Activated CD4-positive, alpha-beta T cell treated with anti-CD3 and anti-CD28 coated beads, Interleukin-2, amount 50 U/mL, for 4 hours (primary cell): ENCODE measurements around the gene ALG2.
"Not testable (repeated sequence)": the region's sequence is repeated elsewhere in the genome, so short reads cannot be mapped to it uniquely, and the experiment has no call there.

Experiments
- DNase-seq, 2 experiments: peaks; one replicate each; pipeline ENCODE4 v3.0.0-alpha.2; 2020

The ALG2 gene

DNA sequence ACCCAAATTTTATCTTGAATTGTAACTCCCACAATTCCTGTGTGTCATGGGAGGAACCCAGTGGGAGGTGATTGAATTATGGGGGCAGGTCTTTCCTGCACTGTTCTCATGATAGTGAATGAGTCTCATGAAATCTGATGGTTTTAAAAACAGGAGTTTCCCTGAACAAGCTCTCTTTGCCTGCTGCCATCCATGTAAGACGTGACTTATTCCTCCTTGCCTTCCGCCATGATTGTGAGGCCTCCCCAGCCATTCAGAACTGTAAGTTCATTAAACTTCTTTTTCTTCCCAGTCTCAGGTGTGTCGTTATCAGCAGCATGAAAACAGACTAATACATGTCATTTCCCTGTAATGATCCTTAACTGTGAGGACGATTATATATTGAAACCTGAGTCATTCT is 16.1 kb upstream of the ALG2 start:
- not testable (repeated sequence) for DNase-seq

GRCh38 chr9:99237356-99237755 is 15.6 kb upstream of the ALG2 start:
- DNase-seq = no peak

DNA sequence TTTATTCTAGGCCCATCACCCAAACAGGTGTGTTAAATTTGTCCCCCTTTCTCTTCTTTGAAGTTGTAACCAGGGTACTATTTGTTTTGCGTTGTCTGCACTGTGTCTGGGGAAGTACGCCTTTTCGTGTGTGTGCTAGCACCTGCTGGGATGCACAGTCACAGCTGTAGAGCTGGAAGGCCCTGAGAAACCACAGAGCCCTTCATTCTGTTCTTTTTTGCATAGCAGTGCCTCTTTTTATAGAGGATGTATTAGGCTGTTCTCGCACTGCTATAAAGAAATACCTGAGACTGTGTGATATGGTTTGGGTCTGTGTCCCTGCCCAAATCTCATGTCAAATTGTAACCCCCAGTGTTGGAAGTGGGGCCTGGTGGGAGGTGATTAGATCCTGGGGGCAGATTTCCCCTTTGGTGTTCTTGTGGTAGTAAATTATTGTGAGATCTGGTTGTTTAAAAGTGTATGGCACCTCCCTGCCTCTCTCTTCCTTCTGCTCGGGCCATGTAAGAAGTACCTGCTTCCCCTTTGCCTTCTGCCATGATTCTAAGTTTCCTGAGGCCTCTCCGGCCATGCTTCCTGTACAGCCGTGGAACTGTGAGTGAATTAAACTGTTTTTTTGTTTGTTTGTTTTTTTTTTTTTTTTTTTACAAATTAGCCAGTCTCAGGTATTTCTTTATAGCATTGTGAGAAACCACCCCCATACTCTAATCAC is 14.3 kb upstream of the ALG2 start:
- DNase-seq = no peak

DNA sequence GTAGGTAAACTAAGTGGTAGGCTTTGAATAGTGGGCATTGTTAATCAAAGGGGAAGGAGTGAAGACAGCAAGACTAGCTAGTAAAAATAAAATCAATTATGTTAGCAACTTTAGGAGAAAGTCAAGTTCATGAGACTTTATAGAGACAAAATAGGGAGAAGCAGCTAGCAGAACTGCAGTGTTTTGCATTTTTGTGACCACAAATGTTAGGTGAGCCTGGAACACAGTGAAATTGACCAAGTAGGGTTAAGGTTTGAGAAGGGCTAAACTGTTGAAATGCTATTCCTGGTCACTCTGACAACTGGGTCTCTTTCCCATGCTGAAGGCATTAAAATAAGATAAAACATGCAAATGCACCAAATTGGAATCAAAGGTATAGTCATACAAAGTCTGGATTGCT is 13.3 kb upstream of the ALG2 start:
- DNase-seq = no peak

DNA sequence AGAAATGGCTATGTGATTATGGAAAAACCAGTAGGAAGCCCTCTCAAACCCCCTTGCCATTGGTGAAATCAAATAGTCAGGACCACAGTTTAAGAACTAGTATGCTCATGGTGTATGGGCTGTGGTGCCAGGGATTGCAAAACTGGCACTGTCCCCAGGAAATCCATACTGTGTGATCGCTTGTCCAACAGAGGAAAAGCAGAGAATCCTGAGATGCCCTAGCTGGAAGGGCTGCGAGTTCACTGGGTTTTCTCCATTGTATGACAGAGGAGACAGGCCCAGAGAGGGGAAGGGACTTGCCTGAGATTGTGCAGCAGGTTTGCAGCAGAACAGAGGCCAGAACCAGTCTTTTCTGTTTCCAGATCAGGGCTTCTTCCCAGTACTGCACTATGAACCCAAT is 12.9 kb upstream of the ALG2 start:
- no peak for DNase-seq

DNA sequence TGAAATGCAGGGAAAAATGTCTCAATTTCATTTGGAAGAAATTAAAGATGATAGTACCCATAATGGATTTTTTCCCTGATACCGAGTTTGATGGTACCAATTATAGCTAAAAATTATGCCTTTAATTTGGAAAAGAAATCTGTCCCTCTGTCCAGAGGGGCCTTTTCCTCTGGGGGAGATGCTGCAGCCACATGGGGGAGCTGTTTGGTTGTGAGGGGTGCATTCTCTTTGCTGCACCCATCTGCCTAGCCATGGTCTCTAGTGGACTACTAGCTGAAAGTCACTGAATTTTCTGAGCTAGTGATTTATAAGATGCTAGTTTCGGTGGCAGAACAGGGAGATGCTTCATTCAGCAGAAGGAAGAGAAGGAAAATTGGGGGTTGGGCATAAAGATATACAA is 10.0 kb upstream of the ALG2 start:
- peak; percentile 4 to 11 for DNase-seq

GRCh38 chr9:99230206-99230605 is 8.5 kb upstream of the ALG2 start:
- DNase-seq = no peak

GRCh38 chr9:99226054-99226453 is 4.3 kb upstream of the ALG2 start:
- DNase-seq = no peak

- no peak for DNase-seq
Observed at GRCh38 chr9:99224445-99224844, 2.7 kb upstream of the ALG2 start.

DNA sequence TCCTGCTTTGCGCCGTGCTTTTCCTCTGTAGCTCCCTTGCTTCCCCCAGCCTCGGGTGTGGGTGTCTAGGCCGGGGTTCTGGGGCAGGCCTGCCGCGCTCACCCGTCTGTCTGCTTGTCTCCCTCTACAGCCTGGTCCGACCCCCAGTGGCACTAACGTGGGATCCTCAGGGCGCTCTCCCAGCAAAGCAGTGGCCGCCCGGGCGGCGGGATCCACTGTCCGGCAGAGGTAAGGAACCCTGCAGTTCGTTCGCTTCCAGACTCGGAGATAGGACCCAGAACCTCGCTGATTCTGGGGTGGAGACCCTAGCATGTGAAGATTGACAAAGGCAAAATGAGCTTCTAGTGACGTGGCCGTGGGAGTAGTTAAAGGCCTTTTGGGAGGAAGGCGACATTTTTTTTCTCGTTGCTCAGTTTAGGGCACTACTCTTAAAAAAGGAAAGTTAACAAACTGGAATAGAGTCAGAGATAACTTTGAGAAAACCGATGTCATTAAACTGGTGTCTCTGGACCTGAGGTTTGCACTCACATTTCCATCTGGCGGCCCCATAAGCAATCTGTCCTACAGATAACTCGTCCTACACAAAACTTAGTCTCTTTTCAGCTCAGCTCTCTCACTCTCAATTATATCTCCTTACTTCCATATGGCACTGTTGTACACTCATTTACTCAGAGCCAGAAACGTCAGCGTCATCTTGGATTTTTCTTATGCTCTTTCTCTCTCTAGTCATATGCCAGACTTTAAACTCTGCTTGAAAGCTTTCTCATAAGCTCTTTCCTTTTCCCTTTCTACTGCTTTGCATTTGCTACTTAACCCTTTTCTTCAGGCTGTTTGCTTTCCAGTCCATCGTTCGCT is 901 bp upstream of the ALG2 start:
- DNase-seq = no peak

DNA sequence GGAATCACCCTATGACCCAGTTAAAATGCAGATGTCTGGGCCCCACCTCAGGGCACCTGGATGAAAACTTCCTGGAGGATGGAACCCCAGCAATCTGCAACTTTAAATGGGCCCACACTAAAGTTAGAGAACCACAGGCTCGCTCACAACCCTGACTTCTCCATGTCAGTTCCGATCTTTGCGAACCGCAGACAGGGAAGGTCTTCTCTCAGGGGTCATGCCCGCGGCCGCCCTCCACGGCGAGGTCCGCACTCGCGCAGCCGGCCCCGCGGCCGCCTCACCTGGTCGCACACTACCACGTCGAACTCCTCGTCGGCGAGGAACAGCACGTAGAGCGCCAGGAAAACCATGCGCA is 499 bp downstream of the ALG2 start:
- no peak for DNase-seq

- DNase-seq = no peak
Observed at GRCh38 chr9:99220011-99220410, 1.7 kb downstream of the ALG2 start.

GRCh38 chr9:99216073-99216472 is 5.7 kb downstream of the ALG2 start:
- no peak for DNase-seq

- DNase-seq = no peak
Observed at GRCh38 chr9:99213197-99213596, 8.5 kb downstream of the ALG2 start.

DNA sequence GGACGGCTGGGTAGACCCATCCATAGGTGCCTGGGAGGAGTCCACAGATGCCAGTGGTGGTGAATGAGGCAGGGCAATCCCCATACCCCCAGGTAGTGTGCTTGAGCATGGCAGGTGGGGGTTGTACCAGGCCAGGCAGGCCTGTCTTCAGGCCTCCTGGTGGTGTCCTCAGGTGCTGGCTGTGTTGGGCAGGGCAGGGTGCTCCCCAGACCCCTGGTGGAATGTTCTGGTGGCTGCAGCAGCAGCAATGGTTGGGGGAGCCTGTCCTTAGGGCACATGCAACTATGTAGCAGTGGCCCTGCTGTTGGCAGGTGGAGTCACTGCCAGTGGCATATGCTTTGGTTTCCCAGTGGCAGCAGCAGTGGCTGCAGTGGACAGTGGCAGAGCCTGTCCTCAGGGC is 10.0 kb downstream of the ALG2 start:
- DNase-seq = no peak

DNA sequence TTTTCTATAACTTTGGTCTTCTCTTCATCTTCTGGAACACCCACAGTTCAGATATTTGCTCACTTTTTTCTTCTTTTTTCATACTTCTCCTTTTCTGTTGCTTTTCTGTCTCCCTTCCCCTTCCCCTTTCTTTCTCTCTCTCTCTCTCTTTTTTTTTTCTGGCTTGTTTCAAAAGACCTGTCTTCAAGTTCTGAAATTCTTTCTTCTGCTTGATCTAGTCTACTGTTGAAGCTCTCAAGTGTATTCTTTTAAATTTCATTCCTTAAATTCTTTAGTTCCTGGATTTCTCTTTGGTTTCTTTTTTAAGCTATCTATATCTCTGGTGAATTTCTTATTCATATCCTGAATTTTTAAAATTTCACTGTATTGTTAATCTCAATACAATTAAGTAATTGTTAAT is 11.2 kb downstream of the ALG2 start:
- DNase-seq = no peak

- DNase-seq = no peak
Observed at GRCh38 chr9:99201603-99202002, 20.1 kb downstream of the ALG2 start.

GRCh38 chr9:99199938-99200539 is 21.7 kb downstream of the ALG2 start:
- DNase-seq = no peak

- DNase-seq = no peak
Observed at GRCh38 chr9:99197987-99198386, 23.8 kb downstream of the ALG2 start.

DNA sequence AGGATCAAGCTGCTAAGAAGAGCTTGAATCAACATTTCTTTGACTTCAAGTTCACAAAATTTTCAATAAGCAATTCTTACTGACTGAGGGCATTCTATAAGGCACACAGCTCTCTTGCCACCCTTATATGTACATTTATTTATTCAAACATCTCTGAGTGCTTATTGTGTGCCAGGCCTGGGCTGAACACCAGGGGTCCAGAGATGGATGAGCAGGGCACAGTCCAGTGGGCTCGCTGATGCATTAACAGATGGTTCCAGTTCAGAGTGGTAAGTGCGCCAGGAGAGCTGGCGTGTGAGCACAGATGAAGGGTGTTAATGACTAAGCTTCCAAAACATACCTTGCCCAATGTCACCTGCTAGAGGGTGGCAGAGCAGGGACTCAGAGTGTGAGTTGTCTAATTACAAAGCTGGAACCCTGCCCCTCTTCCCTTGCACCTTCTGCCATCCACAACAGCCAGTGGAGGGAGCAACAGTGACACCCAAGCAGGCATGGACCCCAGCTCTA is 24.6 kb downstream of the ALG2 start:
- DNase-seq = no peak

DNA sequence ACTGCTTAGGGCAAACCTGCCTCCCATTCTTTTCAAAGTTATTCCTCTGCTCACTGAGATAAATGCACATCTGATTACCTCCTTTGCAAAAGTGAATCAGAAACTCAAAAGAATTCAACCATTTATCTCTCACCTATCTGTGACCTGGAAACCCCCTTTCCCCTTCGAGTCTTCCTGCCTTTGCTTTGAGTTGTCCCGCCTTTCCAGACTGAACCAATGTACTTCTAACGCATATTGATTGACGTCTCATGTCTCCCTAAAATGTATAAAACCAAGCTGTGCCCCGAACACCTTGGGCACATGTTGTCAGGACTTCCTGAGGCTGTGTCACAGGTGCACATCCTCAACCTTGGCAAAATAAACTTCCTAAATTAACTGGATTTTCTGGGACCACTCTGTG is 25.3 kb downstream of the ALG2 start:
- DNase-seq = not testable (repeated sequence)

DNA sequence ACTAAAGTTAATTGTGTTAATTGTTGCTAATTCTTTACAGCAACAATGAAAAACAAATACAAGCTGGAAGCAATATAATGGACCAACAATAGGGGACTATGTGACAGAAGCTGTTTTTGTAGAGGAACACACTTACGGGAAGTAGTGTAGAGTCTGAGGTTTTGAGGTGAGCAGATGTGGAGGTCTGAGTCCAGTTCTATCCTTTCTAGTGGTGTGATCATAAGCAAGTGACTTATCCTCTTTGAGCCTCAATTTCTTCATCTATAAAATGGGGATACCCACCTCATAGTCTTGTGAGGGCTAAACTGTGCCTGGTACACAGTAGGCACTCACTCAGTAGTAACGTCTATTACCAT is 28.3 kb downstream of the ALG2 start:
- no peak for DNase-seq

GRCh38 chr9:99192786-99193465 is 28.8 kb downstream of the ALG2 start:
- DNase-seq = no peak
